ENCODE results near the gene FAM193A.

- TF ChIP-seq, protein P1, sequence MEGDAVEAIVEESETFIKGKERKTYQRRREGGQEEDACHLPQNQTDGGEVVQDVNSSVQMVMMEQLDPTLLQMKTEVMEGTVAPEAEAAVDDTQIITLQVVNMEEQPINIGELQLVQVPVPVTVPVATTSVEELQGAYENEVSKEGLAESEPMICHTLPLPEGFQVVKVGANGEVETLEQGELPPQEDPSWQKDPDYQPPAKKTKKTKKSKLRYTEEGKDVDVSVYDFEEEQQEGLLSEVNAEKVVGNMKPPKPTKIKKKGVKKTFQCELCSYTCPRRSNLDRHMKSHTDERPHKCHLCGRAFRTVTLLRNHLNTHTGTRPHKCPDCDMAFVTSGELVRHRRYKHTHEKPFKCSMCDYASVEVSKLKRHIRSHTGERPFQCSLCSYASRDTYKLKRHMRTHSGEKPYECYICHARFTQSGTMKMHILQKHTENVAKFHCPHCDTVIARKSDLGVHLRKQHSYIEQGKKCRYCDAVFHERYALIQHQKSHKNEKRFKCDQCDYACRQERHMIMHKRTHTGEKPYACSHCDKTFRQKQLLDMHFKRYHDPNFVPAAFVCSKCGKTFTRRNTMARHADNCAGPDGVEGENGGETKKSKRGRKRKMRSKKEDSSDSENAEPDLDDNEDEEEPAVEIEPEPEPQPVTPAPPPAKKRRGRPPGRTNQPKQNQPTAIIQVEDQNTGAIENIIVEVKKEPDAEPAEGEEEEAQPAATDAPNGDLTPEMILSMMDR (IDR thresholded peaks at IDR 0.05): no peak
- no peak for TF ChIP-seq POLR2AphosphoS5 (IDR thresholded peaks at IDR 0.05; ENCODE audit: insufficient read depth in 1 of 2, low read depth in 1 of 2)
Observed at GRCh38 chr4:2699534-2699933, 163.1 kb downstream of the FAM193A start.
